HG03571 (cell line): ENCODE results near the gene GOPC.

Experiments
- ATAC-seq: cut with Tn5 transposase; IDR thresholded peaks from one replicate; pipeline ENCODE4 v1.9.1; 2021; ENCODE audit not compliant: unreplicated experiment

GOPC gene

DNA sequence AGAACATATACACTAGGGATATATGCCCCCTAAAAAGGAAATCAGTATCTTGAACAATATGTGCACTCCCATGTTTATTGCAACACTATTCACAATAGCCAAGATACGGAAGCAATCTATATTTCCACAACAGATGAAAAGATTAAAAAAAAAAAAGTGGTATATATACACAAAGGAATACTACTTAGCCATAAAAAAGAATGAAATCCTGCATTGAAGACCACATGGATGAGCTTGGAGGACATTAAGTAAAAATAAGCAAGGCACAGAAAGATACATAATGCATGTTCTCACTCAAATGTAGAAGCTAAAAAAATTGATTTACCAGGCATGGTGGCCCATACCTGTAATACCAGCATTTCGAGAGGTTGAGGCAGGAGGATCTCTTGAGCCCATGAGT is 4.6 kb downstream of the GOPC start:
- no peak for ATAC-seq

- ATAC-seq: no peak
Observed at GRCh38 chr6:117595099-117595923, 7.0 kb downstream of the GOPC start.

DNA sequence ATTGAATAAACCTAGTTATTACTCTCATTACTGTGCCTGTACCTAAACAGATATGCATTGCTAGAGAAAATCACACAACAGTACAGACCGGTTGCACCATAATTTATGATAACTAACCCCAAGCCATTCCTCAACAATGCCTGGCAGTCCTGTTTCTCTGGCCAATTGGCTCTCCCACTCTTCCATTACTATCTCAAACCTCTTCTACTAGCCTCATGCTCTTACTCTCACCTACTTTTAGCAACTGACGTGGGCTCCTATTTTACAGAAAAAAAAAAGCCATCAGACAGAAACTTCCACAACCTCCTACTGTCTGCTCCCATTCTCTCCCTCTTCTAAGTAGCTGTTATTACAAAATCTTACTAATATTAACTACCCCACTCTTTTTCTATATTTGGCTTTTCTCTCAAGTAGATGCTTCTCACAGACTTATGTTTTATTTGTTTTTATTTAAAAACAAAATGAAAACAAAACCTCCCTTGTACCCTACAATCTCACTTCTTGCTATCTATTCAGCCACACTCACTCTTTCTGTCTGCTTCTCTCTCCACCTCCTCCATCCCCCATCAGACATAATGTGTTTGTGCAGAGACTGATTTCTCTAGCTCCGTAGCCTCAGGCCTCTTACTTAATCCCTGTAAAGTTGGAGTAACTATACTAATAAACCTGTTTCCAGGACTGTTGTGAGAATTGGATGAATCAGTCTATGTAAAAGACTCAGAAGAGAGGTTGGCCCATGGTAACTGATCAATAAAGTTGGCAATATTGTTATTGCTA is 9.1 kb downstream of the GOPC start:
- ATAC-seq: no peak

GRCh38 chr6:117591405-117591804 is 10.9 kb downstream of the GOPC start:
- ATAC-seq: no peak

DNA sequence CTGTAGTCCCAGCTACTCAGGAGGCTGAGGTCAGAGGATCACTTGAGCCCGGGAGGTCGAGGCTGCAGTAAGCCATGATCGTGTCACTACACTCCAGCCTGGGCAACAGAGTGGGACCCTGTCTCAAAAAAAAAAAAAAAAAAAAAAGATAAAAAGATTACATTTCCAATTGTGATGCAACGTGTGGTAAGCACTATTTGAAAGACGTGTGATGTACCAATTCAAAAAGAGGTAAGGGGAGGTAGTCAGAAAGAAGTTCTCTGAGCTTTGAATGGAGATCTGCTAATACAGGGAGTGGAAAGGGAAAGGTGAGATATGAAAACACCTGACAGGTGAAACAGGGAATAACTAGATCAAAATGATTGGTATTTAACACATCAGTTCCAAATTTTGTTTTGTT is 11.9 kb downstream of the GOPC start:
- ATAC-seq: no peak

DNA sequence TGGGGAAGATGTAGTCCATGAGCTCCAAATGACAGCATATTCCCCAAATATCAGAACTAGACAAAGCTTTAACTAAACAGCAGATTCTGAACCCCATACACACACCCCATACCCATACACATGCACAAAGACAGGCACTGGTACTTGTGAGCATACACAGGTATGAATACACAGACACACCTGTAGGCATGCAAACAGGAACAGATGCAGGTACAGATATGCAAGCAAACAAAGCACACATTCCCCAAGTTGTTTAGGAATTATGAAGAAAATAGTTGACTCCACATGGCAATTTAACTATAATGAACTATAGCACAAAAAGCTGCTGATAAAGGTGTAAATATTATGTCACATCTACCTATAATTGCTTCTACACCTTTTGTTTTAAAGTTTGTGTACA is 16.7 kb downstream of the GOPC start:
- no peak for ATAC-seq

- no peak for ATAC-seq
Observed at GRCh38 chr6:117574198-117574597, 28.1 kb downstream of the GOPC start.

DNA sequence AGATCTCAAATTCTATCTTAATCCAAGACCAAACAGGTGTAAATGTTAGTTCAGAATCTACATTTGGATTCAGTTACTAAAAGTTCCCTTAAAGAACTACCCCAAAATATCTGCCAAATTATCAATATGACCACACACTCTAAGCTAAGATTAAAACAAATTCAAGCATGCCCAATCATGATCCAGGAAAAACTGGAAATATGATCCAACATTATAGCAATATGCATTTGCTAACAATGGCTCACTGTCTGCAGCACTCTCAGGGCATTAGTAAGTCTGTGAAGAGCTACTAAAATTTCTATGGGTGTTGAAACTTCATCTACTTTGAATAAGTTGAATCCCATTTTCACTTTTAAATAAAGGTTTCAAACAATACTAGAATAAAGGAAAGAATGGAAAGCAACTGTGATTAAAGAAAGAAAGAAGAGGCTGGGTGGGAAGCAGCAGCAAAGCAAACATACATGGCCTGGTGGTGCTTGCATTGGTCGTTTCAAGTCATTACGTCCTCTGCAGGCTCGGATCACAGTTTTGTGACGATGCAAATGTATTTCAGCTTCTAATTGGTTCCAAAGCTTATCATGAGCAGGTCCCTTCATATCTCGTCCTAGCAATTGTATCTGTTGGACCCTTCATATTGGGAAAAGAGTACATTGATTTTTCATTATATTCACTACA is 29.2 kb downstream of the GOPC start:
- ATAC-seq: no peak

DNA sequence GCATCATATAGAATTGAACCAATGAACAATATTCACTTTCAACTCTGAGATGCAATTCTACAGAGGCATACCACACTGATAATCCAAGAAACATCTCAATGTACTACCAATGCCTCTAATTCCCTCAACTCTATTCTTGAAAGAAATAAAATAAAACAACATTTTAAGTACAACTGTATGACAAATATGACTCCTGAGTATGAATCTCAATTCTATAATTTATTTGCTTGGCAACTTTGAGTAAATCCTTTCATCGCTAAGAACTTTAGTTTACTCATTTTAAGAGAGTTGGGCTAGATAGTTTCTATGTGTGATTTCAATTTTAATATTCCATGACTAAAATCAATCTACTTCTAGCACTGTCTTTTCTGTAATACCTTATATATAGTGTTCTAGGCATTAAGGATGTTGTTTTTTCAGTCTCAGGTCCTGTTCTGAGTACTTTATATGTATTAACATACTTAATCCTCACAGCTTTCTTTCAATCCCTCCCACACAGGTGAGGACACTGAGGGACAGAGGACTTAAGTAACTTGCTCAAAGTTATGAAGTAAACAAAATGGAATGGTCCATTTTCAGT is 33.4 kb downstream of the GOPC start:
- ATAC-seq: no peak

DNA sequence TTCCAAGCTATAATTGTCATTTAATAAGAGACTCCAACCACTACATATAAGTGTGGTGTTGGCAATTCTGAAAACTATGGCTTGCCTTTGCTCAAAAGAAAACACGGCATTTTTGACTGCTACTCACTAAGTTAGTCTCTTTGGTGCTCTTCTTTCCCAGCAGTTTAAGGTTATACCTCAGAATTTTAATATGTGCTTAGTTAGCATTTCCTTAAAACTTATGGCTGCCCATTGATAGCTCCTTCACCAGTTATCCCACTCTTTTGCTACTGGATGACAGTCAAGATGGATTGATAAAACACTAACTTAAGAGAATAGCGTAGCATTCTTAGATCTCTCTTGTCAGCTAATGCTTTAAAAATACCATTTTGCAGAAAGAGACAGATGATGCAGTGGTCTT is 34.1 kb downstream of the GOPC start:
- no peak for ATAC-seq

GRCh38 chr6:117564681-117565080 is 37.6 kb downstream of the GOPC start:
- no peak for ATAC-seq

GRCh38 chr6:117561128-117561527 is 41.2 kb downstream of the GOPC start:
- ATAC-seq: no peak

DNA sequence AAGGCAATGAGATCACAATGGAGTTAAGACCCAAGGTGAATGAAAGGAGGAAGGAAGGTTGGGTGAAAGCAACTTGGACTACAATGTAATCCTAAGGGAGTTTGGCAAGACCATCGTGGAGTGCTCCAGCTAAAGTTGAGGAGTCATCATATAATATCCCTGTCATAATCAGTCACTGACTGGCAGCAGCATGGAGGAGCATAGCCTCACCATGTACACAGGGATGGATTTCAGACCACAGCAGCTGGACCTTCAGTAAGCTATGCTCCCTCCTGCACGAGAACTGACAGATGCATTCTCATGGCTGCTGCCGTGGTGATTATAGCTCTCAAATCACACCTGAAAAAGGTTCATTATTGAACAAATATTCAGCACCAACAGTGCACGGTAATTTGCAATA is 43.0 kb downstream of the GOPC start:
- no peak for ATAC-seq

DNA sequence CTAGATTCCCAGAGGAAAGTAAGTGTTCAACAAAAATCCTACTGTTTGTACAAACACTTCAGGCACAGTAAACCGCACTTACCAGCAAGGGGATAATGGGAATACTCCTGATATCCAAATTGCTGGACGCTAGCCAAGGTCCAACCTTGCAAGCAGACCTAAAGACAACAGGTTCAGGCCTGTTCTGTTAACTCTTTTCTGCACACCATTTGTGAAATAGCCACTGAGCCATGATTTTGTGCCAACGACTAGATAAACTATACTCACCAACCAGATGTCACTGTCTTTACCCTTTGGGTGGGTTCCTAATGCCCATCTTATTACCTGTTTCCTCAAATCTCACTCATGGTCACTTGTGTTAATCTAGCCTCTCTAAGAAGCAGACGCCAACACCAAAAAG is 43.5 kb downstream of the GOPC start:
- ATAC-seq: no peak

DNA sequence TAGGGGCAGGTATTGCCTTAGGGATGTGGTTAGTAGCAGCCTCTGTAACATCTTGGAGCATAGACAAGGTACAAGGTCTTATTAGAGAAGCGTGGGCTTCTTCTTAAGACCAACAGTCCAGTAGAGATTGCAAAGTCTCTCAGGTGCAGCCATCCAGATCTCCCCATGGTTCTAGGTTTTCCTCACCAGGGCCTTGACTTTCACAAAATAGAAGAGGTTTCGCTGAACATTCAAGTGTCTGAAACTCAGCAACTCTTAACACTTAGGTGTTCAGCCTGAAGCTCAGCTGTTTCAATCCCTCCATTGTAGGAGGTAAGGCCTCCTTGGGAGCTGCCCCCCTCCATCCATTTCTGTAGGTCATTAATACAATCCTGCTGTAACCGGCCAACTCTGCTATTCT is 44.4 kb downstream of the GOPC start:
- ATAC-seq: no peak

DNA sequence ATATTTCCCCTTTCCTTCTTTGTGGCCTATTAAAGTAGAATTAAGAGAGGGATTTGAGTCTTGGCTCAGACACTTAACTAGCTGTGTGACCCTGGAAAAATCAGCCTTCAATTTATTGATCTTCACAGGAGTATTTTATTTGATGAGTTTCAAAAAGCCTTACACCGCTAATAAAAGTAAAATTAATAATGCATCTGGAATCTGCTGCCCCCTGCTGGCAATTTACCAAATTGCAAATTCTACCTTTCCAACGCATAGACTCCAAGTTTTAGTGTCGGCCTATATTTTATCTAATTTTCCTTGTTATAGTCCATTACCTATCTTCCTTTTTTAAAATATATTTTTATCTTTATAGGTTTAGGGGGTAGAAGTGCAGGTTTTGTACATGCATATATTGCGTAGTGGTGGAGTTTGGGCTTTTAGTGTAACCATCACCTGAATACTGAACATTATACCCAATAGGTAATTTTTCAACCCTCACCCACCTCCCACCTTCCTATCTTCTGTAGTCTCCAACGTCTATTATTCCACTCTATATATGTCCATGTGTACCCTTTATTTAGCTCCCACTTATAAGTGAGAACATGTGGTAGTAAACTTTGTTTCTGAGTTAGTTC is 46.3 kb downstream of the GOPC start:
- no peak for ATAC-seq

- no peak for ATAC-seq
Observed at GRCh38 chr6:117555262-117555849, 47.0 kb downstream of the GOPC start.

DNA sequence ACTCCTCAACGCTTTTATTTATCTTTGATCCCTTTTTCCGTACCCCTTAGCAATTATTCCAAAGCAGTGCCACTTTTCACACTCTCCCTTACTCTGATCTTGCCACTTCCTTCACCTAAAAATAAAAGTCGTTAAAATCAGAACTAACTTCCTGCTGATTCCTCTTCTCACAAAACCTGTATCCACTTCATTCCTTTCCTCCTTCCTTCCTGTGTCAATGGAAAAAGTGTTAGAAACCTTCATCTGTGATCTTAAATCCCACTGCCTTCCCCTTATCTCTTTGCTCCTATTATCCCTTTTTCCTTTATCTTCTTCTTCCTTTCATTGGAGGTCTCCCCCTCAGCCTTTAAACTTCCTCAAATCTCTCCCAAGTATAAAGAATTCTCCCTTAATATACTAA is 49.2 kb downstream of the GOPC start:
- ATAC-seq: no peak

DNA sequence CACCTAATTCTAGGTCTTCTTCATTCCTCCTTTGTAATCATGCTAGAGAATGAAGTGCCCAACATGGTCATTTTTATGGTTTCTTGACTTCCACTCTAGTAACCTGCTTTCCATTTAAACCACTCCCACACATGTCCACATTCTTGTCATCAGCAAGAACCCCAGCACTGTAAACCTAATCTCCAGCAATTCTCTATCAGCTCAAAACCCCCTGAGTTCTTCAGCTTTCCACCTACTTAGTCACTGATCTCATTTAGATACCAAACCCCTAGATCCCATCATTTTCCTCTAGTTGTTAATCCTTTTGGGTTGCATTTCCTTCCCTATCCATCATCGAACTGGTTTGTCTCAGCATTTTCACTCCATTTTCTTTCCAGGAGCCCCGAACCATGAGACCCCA is 49.7 kb downstream of the GOPC start:
- ATAC-seq: no peak

DNA sequence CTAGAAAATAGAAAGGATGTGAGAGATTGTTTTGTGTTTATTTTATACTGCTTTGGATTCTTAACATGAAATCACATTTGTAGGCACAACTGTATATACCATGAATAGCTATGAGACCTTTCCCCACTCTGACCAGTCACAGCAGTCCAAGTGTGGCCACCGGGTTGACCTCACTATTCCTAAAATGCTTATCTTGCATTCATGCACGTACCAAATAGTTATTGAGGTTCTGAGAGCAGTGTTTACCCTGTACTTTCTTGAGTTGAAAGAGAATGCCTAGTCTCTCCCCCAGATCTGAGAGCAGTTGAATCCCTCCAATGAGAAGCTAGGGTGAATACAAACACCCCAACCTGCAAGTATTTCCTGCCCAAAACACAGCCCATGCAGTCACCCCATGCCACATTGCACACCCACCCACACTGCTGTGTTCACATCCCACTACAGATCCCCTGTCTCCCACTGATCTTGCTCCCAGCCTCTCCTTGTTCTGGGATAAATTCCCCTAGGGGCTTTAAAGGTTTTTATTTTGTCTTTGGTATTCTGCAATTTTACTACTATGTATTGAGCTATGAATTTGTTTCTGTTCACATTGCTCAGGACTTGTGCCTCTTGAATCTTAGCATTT is 51.6 kb downstream of the GOPC start:
- ATAC-seq: no peak
